ENCODE results near the gene C7orf33.

The C7orf33 gene

GRCh38 chr7:148665221-148665620 is 74.7 kb downstream of the C7orf33 start:
- H3K9ac ChIP-seq: no peak overlapping the region
- H3K9me3 ChIP-seq (ENCODE audit: control insufficient read depth, low read length): no peaks in the 10 kb centered on the region
- no peak overlapping the region for H3K27ac ChIP-seq
- no peaks in the 10 kb centered on the region for H3K4me1 ChIP-seq
- no peak overlapping the region for H3K4me2 ChIP-seq (ENCODE audit: low read length)
- H3K4me3 ChIP-seq (ENCODE audit: low read depth, low read length): no peak overlapping the region
- no peaks in the 10 kb centered on the region for H3K79me2 ChIP-seq
- no peaks in the 10 kb centered on the region for H3K27me3 ChIP-seq (ENCODE audit: control insufficient read depth, insufficient read depth, low read length)
- no peaks in the 10 kb centered on the region for H3K36me3 ChIP-seq (ENCODE audit: control insufficient read depth, insufficient read depth, low read length)
- no peak overlapping the region for H2AFZ ChIP-seq
- TF ChIP-seq CTCF (IDR thresholded peaks at IDR 0.05): no peak

Data from parathyroid adenoma (tissue), 2 donors.